ENCODE data around the gene AFF1. TPM values are rescaled to one million over a fixed set of nuclear protein-coding genes. Genes with fewer than 3 reads are reported as not detected.

Gene AFF1
- total RNA-seq, 3 donors from 2014 or later, result 84.0 to 150 (median 120) TPM

DNA sequence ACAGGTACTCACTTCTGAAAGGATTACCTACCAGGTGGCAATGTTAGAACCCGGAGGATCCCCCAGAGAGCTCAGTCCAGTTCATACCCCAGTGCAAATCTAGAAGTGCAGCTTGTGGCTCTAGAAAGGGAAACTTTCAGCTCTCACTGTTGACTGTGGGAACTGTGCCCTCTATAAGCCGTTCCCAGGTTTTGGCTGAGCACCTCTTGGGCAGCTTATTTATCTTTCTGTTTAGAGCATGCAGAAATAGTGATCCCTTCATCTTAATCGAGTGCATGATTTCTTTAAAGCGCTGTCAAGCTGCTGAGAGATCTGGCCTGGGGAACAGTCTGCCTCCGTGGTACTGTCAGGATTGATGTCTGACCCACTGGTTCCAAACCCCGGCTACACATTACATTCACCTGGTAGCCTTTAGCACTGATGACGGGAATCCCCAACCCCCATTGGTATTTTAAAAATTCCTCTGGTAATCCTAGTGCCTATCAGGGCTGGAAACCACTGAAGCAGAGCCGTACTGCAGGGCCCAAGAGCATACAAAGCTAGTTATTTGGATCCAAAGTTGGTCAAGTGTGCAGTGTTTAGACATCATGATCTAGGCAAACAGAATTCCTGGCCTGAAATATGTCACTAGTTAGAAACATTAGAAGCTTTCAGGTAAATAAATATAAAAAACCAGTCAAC lies 182.4 kb downstream of the AFF1 start:
- no peaks in the 10 kb centered on the region for H3K9me3 ChIP-seq
- intact Hi-C loops (cut with DNase I, micrococcal nuclease), result no loop called here
- ATAC-seq, result no peak
- peaks cover 12% of the 10 kb centered on the region for H3K4me1 ChIP-seq (ENCODE audit: low read depth)
- H3K36me3 ChIP-seq (ENCODE audit: low read depth), result peaks cover 12% of the 10 kb centered on the region
- H3K4me3 ChIP-seq, result no peak overlapping the region
- TF ChIP-seq, protein P1, sequence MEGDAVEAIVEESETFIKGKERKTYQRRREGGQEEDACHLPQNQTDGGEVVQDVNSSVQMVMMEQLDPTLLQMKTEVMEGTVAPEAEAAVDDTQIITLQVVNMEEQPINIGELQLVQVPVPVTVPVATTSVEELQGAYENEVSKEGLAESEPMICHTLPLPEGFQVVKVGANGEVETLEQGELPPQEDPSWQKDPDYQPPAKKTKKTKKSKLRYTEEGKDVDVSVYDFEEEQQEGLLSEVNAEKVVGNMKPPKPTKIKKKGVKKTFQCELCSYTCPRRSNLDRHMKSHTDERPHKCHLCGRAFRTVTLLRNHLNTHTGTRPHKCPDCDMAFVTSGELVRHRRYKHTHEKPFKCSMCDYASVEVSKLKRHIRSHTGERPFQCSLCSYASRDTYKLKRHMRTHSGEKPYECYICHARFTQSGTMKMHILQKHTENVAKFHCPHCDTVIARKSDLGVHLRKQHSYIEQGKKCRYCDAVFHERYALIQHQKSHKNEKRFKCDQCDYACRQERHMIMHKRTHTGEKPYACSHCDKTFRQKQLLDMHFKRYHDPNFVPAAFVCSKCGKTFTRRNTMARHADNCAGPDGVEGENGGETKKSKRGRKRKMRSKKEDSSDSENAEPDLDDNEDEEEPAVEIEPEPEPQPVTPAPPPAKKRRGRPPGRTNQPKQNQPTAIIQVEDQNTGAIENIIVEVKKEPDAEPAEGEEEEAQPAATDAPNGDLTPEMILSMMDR (IDR thresholded peaks at IDR 0.05), result no peak
- no peak for DNase-seq

DNA sequence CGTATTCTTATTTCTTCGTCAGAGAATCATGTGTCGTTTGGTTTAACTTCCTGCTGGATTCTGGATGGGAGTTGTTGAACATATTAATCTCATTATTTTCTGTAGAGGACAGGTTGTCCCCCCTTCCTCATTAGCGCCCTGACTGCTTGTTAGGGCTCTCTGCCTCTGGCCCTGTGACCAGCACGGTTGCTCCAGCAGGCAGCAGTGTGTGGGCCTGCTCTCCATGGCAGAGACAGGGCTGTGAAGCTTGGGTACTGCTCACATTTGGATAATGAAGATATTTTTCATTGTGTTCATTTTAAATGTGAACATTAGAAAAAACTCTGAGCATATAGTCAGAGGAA lies 182.9 kb downstream of the AFF1 start:
- Histone ChIP-seq H3K36me3 (ENCODE audit: low read depth) (peaks cover 12% of the 10 kb centered on the region), H3K4me3 (no peak overlapping the region), H3K9me3 (no peaks in the 10 kb centered on the region), H3K4me1 (ENCODE audit: low read depth) (peaks cover 12% of the 10 kb centered on the region)
- DNase-seq, result no peak
- intact Hi-C loops (cut with DNase I, micrococcal nuclease), result no loop called here
- no peak for ATAC-seq
- TF ChIP-seq, protein P1 (IDR thresholded peaks at IDR 0.05), result no peak

DNA sequence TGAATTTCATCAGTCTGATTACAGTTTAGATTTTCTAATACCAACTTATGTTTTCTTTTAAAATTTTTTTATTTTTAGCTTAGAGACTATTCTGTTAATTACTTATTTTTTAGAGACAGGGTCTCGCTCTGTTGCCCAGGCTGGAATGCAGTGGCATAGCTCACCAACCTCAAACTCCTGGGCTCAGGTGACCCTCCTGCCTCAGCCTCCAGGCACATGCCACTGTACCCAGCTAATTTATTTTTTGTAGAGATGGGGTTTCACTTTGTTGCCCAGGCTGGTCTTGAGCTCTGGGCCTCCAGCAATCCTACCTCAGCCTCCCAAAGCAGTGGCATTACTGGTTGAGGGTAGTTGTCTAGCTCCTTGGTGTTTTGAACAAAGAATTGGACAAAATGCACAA lies 183.6 kb downstream of the AFF1 start:
- H3K36me3 ChIP-seq (ENCODE audit: low read depth), result peaks cover 12% of the 10 kb centered on the region
- DNase-seq, result no peak
- no peaks in the 10 kb centered on the region for H3K9me3 ChIP-seq
- intact Hi-C loops (cut with DNase I, micrococcal nuclease), result no loop called here
- no peak overlapping the region for H3K4me3 ChIP-seq
- no peak for ATAC-seq
- peaks cover 12% of the 10 kb centered on the region for H3K4me1 ChIP-seq (ENCODE audit: low read depth)
- TF ChIP-seq, protein P1 (IDR thresholded peaks at IDR 0.05), result no peak

DNA sequence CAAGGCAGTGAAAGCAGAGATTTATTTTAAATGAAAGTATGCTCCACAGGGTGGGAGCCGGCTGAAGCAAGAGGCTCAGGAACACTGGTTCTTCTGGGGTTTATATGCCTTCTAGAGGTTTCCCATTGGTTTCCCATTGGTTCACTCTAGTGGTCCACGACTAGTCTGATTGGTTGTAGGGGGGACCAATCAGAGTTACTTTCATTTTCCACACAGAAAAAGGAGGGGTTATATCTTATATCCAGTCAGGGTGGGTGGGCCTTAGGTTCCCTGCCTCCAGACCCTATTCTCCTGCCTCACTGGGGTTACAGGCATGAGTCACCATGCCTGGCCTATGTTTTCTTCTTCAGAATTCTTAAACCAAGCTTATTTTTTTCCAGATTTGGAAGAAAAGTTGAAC lies 184.0 kb downstream of the AFF1 start:
- ATAC-seq (no peak), DNase-seq (no peak)
- TF ChIP-seq, protein P1 (IDR thresholded peaks at IDR 0.05), result no peak
- intact Hi-C loops (cut with DNase I, micrococcal nuclease), result no loop called here
- H3K4me3 ChIP-seq, result no peak overlapping the region
- no peaks in the 10 kb centered on the region for H3K9me3 ChIP-seq
- H3K4me1 ChIP-seq (ENCODE audit: low read depth), result peaks cover 12% of the 10 kb centered on the region
- H3K36me3 ChIP-seq (ENCODE audit: low read depth), result peaks cover 12% of the 10 kb centered on the region

DNA sequence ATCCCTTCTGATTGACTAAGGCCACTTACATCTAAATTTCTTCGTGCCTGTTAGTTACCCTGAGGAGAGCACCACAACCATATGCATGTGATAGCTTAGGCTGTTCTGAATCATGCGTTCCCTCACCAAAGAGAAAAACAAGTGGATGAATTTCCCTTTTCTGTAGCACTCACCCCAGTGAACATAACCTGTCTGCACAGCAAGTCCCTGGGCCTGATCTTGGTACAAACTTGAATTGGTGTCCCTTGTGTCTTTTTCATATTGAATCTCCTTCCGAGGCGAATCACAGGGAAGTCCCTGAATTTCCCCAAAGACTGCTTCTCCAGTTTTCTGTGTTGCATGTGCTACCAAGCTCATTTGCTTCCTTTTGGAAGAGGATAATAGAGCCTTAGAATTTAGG lies 185.2 kb downstream of the AFF1 start:
- peaks cover 7% of the 10 kb centered on the region for H3K36me3 ChIP-seq (ENCODE audit: low read depth)
- H3K9me3 ChIP-seq, result no peaks in the 10 kb centered on the region
- intact Hi-C loops (cut with DNase I, micrococcal nuclease), result no loop called here
- ATAC-seq, result no peak
- no peak for DNase-seq
- no peak overlapping the region for H3K4me3 ChIP-seq
- TF ChIP-seq, protein P1 (IDR thresholded peaks at IDR 0.05), result no peak
- peaks cover 12% of the 10 kb centered on the region for H3K4me1 ChIP-seq (ENCODE audit: low read depth)
